DOHH2 (cell line): ENCODE data around the gene MROH8.

Experiments
- H3F3A ChIP-seq: fragments of 200-600 bp; sonication (generic), shearing (Covaris generic); 2 replicates; pipeline ENCODE4 v1.6.0; 2016; ENCODE audit warnings: antibody characterized with exemption, mild to moderate bottlenecking; ENCODE audit not compliant: control insufficient read depth, insufficient read depth
- H3K27ac ChIP-seq: fragments of 200-600 bp; sonication (generic); 2 replicates; pipeline ENCODE4 v1.5.1; 2014; ENCODE audit warnings: low read depth, mild to moderate bottlenecking, low read length, moderate library complexity
- H3K27me3 ChIP-seq: fragments of 200-600 bp; sonication (generic); 2 replicates; pipeline ENCODE4 v1.6.1; 2014; ENCODE audit warnings: mild to moderate bottlenecking, low read length, mixed read lengths; ENCODE audit not compliant: control insufficient read depth
- H3K36me3 ChIP-seq: fragments of 200-600 bp; sonication (generic); 2 replicates; pipeline ENCODE4 v1.6.1; 2014; ENCODE audit warnings: mild to moderate bottlenecking, low read length, moderate library complexity, mixed read lengths; ENCODE audit not compliant: control insufficient read depth
- H3K4me1 ChIP-seq: fragments of 200-600 bp; sonication (generic); 2 replicates; pipeline ENCODE4 v1.6.1; 2014; ENCODE audit warnings: mild to moderate bottlenecking, low read length, mixed read lengths; ENCODE audit not compliant: control insufficient read depth
- H3K4me2 ChIP-seq: fragments of 200-600 bp; sonication (generic); 2 replicates; pipeline ENCODE4 v1.6.0; 2014; ENCODE audit warnings: mild to moderate bottlenecking, low read length, moderate library complexity
- H3K4me3 ChIP-seq: fragments of 200-600 bp; sonication (generic); 2 replicates; pipeline ENCODE4 v1.5.1; 2014; ENCODE audit warnings: mild to moderate bottlenecking, low read length, mixed read lengths
- H3K79me2 ChIP-seq: fragments of 200-600 bp; sonication (generic); 2 replicates; pipeline ENCODE4 v1.6.1; 2014; ENCODE audit warnings: mild to moderate bottlenecking, low read length, mixed read lengths; ENCODE audit not compliant: control insufficient read depth
- H3K9me2 ChIP-seq: fragments of 200-600 bp; sonication (generic); replicated peaks from 2 replicates; pipeline ENCODE4 v1.6.1; 2014; ENCODE audit warnings: mild to moderate bottlenecking, low read length, mixed read lengths; ENCODE audit not compliant: control insufficient read depth
- H3K9me3 ChIP-seq: fragments of 200-600 bp; sonication (generic); 2 replicates; pipeline ENCODE4 v1.6.1; 2014; ENCODE audit warnings: antibody characterized with exemption, low read length, mixed read lengths; ENCODE audit not compliant: control insufficient read depth, insufficient read depth
- H4K20me1 ChIP-seq: fragments of 200-600 bp; sonication (generic); 2 replicates; pipeline ENCODE4 v1.6.0; 2014; ENCODE audit warnings: low read depth, mild to moderate bottlenecking, antibody characterized with exemption, low read length, moderate library complexity; ENCODE audit not compliant: control insufficient read depth, insufficient read depth
- EZH2phosphoT487 ChIP-seq: fragments of 200-600 bp; sonication (generic); IDR thresholded peaks from 2 replicates; pipeline ENCODE4 v1.6.1; 2017; ENCODE audit warnings: borderline replicate concordance, mild to moderate bottlenecking, antibody characterized with exemption, low read length, moderate library complexity, mixed read lengths
- TF ChIP-seq, protein P1 (sequence below): fragments of 200-600 bp; sonication (generic); IDR thresholded peaks from one replicate; pipeline ENCODE4 v1.5.1; 2014; ENCODE audit warnings: antibody characterized with exemption, mild to moderate bottlenecking, low read depth, low read length; ENCODE audit not compliant: poor library complexity, severe bottlenecking

MROH8 gene

DNA sequence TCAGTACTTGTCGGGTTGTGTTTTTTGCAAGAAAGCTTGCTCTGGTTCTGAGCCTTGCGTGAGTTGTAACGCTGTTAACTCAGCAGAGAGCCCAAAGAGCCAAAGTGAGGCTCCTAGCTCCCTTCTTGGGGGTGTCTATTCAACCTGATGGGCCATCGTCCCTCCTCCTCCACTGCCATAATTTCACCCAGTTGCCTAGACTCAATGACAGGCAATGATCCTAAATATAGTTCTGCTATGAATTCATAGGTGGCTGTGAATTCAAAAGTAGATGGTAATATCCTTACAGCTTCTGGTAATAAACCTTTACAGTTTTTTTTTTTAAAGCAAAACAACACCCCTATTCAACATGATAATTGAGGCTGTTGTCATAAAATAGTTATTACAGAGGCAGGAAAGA is 42.7 kb upstream of the MROH8 start:
- Histone ChIP-seq H3K79me2 (peaks cover 3% of the 10 kb centered on the region; the same call in 1 of the 2 replicates), H3K27me3 (no peaks in the 10 kb centered on the region), H3K9me2 (no peaks in the 10 kb centered on the region), H3K27ac (no peak overlapping the region), H3K4me3 (no peak overlapping the region), H3K4me2 (no peak overlapping the region), H3K9me3 (no peaks in the 10 kb centered on the region), H4K20me1 (no peaks in the 10 kb centered on the region), H3K36me3 (peaks cover 93% of the 10 kb centered on the region), H3F3A (no peaks in the 10 kb centered on the region), H3K4me1 (no peaks in the 10 kb centered on the region)
- TF ChIP-seq, protein P1, sequence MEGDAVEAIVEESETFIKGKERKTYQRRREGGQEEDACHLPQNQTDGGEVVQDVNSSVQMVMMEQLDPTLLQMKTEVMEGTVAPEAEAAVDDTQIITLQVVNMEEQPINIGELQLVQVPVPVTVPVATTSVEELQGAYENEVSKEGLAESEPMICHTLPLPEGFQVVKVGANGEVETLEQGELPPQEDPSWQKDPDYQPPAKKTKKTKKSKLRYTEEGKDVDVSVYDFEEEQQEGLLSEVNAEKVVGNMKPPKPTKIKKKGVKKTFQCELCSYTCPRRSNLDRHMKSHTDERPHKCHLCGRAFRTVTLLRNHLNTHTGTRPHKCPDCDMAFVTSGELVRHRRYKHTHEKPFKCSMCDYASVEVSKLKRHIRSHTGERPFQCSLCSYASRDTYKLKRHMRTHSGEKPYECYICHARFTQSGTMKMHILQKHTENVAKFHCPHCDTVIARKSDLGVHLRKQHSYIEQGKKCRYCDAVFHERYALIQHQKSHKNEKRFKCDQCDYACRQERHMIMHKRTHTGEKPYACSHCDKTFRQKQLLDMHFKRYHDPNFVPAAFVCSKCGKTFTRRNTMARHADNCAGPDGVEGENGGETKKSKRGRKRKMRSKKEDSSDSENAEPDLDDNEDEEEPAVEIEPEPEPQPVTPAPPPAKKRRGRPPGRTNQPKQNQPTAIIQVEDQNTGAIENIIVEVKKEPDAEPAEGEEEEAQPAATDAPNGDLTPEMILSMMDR, result no peak
- no peak for TF ChIP-seq EZH2phosphoT487

DNA sequence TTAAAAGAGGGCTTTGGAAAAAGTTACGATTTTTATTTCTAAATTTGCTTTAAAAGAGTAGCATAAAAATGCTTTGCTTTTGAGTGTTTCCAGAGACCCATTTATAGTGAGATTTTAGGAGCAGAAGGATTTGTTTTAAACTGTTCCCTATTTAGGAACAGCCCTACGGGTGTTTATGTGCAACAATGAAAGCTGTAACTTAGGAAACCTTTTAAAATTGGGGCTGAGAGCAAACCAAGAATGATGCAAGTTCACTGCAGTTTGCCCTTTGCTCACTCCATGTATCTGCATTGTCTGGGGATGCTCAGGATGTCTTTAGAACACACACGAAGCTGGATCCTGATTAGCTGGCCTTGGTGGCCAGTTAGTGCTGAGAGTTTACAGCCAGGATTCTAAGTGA is 41.4 kb upstream of the MROH8 start:
- Histone ChIP-seq H3K27me3 (no peaks in the 10 kb centered on the region), H3K9me2 (no peaks in the 10 kb centered on the region), H3K4me2 (no peak overlapping the region), H3K79me2 (peaks cover 3% of the 10 kb centered on the region; the same call in 1 of the 2 replicates), H3K4me3 (no peak overlapping the region), H3F3A (no peaks in the 10 kb centered on the region), H3K36me3 (peaks cover 87% of the 10 kb centered on the region), H3K4me1 (no peaks in the 10 kb centered on the region), H3K9me3 (no peaks in the 10 kb centered on the region), H3K27ac (no peak overlapping the region), H4K20me1 (no peaks in the 10 kb centered on the region)
- no peak for TF ChIP-seq EZH2phosphoT487
- TF ChIP-seq, protein P1, result no peak

DNA sequence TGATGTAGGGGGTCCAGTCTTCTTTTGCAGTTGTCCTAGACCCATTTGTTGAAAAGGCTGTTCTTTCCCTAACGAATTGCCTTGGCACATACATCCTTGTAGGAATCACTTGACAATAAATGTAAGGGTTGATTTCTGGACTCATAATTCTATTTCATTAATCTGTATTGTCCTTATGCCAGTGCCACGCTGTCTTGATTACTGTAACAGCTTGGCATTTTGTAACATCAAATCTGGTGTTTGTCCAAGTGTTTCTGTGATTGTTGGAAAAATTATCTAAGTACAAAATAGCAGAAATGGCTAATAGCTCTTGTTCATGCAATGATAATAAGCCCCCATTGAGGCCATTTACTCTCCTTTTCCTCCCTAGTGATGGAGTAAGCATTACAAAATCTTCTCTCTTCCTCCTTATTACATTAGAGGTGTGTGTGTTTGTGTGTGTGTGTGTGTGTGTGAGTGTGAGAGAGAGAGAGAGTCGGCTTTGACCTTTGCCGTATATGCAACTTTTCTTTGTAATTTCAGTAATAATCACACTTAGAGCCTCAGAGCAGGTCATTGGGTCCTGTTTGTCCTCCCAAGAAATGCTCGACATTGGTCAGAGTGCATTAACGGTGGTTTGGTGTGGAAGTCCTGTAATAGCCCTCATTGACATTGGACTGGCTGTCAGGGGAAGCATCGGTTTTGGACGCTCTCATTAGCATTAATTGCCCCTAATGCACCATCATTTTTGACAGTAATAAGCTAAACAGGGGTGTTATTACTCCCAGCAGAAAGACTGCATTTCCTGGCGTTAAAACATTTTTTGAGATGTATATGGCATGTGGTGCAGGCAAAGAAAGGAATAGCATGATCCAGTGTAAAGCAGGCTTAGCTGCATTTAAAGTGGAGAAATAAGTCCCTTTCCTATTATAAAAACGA is 40.7 kb upstream of the MROH8 start:
- Histone ChIP-seq H3K36me3 (peaks cover 87% of the 10 kb centered on the region), H3K4me3 (no peak overlapping the region)
- TF ChIP-seq, protein P1, result no peak
- no peak for TF ChIP-seq EZH2phosphoT487

More for the DNA sequence above, 40.7 kb upstream of the MROH8 start:
- Histone ChIP-seq H3K9me3 (no peaks in the 10 kb centered on the region), H3K79me2 (peaks cover 3% of the 10 kb centered on the region; the same call in 1 of the 2 replicates), H3F3A (no peaks in the 10 kb centered on the region), H3K9me2 (no peaks in the 10 kb centered on the region), H4K20me1 (no peaks in the 10 kb centered on the region), H3K27ac (no peak overlapping the region), H3K4me2 (no peak overlapping the region), H3K27me3 (no peaks in the 10 kb centered on the region), H3K4me1 (no peaks in the 10 kb centered on the region)
